HuH-7.5 (cell line): ENCODE measurements around the gene TAGLN.
A peak's percentile ranks its signal among the peaks of the same experiment; 100 is the strongest.
"Not testable (repeated sequence)": the region's sequence is repeated elsewhere in the genome, so short reads cannot be mapped to it uniquely, and the experiment has no call there.

ENCODE experiments used
- DNase-seq: peaks from one replicate; pipeline ENCODE4 v3.0.0; 2011; ENCODE audit warnings: low spot score

Gene TAGLN

GRCh38 chr11:117180661-117181585 is 18.2 kb upstream of the TAGLN start:
- DNase-seq = peak; percentile 75

DNA sequence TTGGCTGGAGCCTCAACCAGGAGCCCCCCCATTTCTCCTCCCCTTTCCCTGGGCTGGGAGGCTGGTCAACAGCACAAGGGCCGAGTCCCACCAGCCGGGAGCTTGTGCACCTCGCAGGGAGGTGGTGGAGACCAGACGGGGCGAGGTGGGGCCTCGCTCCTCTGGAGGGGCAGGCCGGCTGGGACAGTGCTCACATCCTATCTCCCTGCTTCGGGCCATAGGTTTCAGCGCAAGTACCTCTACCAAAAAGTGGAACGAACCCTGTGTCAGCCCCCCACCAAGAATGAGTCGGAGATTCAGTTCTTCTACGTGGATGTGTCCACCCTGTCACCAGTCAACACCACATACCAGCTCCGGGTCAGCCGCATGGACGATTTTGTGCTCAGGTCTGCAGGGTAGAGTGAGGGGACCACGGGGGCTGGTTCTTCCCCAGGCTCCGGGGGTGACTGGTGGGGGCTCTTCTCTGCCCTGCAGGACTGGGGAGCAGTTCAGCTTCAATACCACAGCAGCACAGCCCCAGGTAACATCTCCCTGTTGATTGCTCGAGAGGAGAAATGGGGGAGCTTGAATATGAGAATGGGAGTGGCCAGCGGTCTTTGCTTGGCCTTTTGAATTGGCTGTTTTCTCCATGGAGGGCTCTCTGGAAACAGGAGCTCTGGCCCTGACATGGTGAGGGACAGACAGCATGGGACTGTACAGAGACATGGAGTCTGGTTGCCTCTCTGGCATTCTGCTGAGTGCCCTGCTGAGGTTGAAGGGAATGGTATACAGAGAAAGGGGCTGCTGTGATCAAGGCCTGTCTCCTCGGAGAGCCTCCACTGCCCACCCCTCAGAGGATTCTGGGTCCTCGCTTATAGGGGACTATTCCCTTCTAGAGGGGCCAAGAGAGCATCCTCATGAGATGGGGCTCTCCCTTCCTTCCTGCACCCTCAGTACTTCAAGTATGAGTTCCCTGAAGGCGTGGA is 17.3 kb upstream of the TAGLN start:
- no peak for DNase-seq

DNA sequence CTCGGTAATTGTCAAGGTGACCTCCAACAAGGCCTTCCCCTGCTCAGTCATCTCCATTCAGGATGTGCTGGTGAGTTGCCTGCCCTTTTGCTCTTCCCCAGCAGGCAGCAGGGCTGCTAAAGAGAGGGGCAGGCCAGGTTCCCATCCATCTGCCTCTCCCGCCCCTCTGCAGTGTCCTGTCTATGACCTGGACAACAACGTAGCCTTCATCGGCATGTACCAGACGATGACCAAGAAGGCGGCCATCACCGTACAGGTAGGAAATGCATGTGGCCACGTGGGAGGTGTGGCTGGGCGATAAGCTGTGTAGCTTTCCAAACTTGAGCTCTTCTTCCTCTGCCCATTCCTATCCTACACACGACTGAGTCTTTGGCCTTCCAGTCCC is 16.6 kb upstream of the TAGLN start:
- DNase-seq = no peak

DNA sequence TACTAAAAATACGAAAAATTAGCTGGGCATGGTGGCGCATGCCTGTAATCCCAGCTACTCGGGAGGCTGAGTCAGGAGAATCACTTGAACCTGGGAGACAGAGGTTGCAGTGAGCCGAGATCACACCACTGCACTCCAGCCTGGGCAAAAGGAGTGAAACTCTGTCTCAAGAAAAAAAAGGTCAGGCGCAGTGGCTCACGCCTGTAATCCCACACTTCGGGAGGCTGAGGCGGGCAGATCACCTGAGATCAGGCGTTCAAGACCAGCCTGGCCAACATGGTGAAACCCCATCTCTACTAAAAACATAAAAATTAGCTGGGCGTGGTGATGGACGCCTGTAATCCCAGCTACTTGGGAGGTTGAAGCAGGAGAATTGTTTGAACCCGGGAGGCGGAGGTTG is 16.0 kb upstream of the TAGLN start:
- DNase-seq = not testable (repeated sequence)

GRCh38 chr11:117183724-117184349 is 15.3 kb upstream of the TAGLN start:
- no peak for DNase-seq

DNA sequence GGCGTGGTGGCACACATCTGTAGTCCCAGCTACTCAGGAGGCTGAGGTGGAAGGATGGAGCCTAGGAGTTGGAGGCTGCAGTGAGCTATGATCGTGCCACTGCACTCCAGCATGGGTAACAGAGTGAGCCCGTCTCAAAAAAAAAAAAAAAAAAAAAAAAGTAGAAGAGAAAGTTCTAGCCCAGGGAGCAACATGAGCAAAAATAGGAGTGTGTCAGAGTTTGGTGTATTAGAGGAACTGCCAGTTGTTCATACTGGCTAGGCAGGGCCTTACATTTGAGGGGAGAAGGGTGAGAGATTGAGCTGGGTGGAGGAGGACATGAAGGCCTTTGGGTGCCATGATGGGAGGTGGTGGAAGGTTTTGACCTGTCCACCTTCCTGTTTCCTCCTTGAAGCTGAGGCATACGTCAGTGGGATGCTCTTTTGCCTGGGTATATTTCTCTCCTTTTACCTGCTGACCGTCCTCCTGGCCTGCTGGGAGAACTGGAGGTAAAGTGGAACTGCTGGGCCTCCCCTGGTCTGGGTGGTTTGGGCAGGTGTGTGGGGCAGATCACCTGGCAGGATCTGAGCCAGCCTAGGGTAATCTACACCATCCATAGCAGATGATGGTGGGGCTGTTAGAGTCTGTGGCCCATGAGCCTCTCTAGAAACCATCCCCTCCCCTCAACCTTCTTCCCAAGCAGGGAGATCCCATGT is 13.3 kb upstream of the TAGLN start:
- DNase-seq = no peak

DNA sequence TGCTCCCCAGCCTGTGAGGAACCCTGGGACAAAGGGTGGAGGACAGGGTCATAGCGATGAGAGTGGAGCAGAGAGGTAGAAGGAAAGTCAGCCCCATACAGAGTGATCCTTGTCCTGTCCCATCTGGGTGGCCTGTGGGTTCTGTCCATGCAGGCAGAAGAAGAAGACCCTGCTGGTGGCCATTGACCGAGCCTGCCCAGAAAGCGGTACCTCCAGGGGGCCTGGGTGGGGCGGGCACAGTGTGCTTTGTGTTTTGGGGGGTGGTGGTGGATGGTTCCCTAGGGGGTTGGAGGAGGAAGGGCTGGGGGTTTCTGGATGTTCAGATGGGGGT is 12.8 kb upstream of the TAGLN start:
- no peak for DNase-seq

- no peak for DNase-seq
Measured at GRCh38 chr11:117187007-117187406, 12.2 kb upstream of the TAGLN start.

DNA sequence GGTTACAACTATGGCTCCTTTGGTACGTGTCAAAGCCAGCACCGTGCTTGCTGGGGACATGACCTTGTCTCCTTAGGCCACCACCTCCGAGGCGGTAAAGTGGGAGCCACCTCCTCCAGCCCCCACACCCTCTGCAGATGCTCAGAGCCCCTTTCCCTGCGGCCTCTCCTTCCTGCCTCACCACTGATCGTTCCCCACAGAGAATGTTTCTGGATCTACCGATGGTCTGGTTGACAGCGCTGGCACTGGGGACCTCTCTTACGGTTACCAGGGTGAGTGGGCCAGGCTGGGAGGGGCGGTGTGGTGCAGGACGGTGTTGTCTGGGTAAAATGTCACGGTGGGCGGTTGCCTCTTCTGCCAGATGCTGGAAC is 11.8 kb upstream of the TAGLN start:
- DNase-seq = no peak

- no peak for DNase-seq
Measured at GRCh38 chr11:117187799-117188481, 11.2 kb upstream of the TAGLN start.

- DNase-seq = no peak
Measured at GRCh38 chr11:117188620-117189081, 10.5 kb upstream of the TAGLN start.

- DNase-seq = no peak
Measured at GRCh38 chr11:117189191-117189940, 9.8 kb upstream of the TAGLN start.

- DNase-seq = no peak
Measured at GRCh38 chr11:117189941-117190544, 9.1 kb upstream of the TAGLN start.

- no peak for DNase-seq
Measured at GRCh38 chr11:117191680-117192400, 7.3 kb upstream of the TAGLN start.

DNA sequence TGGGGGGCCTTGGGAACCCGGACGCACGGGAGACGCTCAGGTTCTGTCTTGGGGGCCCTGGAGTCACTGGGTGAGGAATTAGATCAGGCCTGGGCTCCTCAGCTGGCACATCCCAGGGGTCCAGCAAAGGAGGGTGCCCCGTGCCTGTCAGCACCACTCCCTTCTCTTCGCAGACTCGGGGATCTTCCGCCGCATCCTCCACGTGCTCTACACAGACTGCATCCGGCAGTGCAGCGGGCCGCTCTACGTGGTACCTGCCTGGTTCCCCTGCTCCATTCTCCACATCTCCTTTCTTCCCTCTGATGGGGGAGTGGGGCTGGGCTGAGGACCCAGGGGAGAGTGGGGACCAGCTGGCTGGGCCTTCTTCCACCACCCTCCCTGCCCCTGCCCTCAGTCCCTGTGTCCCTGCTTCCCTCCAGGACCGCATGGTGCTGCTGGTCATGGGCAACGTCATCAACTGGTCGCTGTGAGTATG is 6.7 kb upstream of the TAGLN start:
- DNase-seq = no peak

DNA sequence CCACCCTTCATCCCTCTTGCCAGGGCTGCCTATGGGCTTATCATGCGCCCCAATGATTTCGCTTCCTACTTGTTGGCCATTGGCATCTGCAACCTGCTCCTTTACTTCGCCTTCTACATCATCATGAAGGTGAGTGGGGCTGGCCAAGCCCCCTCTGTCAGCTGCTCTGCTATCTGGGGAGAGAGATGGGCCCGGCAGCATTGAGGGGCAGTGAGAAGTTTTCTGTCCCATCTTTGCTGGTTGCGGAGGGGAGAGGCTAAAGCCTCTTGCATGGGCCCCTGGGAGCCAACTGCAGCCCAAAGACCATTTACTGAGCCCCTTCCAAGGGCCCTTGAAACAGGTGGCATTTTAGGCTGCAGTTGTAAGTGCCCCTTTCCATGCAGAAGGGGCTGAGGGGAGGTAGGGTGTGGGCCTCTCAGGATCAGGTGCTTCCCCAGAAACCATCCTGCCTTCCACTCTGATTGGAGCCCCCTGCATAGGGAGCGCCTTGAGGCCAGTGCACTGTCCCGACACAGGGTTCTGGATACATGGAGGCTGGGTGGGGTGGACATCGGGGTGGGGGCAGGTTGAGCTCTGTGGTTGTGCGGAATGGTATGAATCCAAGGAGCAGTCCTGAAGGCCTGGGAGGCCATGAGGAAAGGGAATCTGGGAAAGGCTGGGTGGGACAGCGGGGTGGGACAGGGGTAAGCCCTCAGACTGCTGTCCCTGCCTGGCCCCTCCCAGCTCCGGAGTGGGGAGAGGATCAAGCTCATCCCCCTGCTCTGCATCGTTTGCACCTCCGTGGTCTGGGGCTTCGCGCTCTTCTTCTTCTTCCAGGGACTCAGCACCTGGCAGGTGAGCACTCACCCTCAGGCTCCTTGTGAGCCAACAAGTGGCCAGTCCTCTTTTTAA is 5.8 kb upstream of the TAGLN start:
- DNase-seq = no peak

GRCh38 chr11:117194267-117194666 is 4.9 kb upstream of the TAGLN start:
- DNase-seq = no peak

DNA sequence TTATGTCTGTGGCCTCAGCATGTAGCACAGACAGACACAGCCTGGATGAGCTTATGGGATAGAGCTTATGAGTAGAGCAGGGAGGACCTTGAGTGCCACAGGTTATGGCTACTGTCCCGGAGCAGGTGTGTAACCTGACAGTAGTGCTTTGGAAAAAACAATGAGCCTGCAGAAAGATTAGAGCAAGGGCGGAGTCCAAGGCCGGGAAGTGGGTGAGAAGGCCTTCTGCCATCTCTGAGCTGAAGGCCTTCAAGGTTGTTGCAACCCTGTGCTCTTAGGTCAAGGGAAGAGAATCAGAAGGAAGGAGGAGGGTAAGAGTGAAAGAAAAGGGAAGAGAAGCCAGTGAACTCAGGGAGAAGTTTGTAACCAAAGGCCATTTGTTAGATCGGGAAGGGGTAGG is 3.9 kb upstream of the TAGLN start:
- no peak for DNase-seq
